Ascending aorta (tissue), 2 donors: ENCODE data around the gene SYNGR3. TPM values are rescaled to one million over a fixed set of nuclear protein-coding genes. Genes with fewer than 3 reads are reported as not detected.

ENCODE experiments used
- DNase-seq, 2 donors: peaks; one replicate each; pipeline ENCODE4 v3.0.0-alpha.2; 2019; ENCODE audit warnings: low spot score in 2 of 2
- H3K27ac ChIP-seq, 2 donors: fragments of 200-600 bp; sonication (generic); one replicate each; pipeline ENCODE4 v1.5.1; 2016 to 2017; ENCODE audit warnings: mild to moderate bottlenecking in 1 of 2
- H3K27me3 ChIP-seq: fragments of 200-600 bp; sonication (generic); one replicate; pipeline ENCODE4 v1.5.1; 2017
- H3K36me3 ChIP-seq, 2 donors: fragments of 200-600 bp; sonication (generic); one replicate each; pipeline ENCODE4 v1.5.1; 2016
- H3K4me1 ChIP-seq, 2 donors: fragments of 200-600 bp; sonication (generic); one replicate each; pipeline ENCODE4 v1.5.1; 2016 to 2017; ENCODE audit warnings: mild to moderate bottlenecking in 1 of 2
- H3K4me3 ChIP-seq, 2 donors: fragments of 200-600 bp; sonication (generic); one replicate each; pipeline ENCODE4 v1.5.1; 2016 to 2017; ENCODE audit warnings: mild to moderate bottlenecking in 1 of 2
- H3K9me3 ChIP-seq, 2 donors: fragments of 200-600 bp; sonication (generic); one replicate each; pipeline ENCODE4 v1.5.1; 2016
- CTCF ChIP-seq, 3 experiments: fragments of 200-600 bp in 2 of 3; fragments of 450-650 bp in 1 of 3; sonication (generic) in 2 of 3; IDR thresholded peaks; one replicate each; pipeline ENCODE4 v1.5.1; 2016 to 2019; ENCODE audit warnings: antibody characterized with exemption in 3 of 3, mild to moderate bottlenecking in 1 of 3, moderate library complexity in 1 of 3
- intact Hi-C: fragments of 100-400 bp; cut with DNase I; formaldehyde crosslinking; loops from one replicate; pipeline ENCODE4 v1.15.1; 2023
- total RNA-seq: library from RNA; depleted of rRNA; stranded (reverse); fragments of >200 nt; gene quantifications from one replicate; pipeline ENCODE4 v1.1.0, GENCODE V29; 2016

The SYNGR3 gene
- total RNA-seq, 1 donor from 2014 or later = 0.32 TPM

DNA sequence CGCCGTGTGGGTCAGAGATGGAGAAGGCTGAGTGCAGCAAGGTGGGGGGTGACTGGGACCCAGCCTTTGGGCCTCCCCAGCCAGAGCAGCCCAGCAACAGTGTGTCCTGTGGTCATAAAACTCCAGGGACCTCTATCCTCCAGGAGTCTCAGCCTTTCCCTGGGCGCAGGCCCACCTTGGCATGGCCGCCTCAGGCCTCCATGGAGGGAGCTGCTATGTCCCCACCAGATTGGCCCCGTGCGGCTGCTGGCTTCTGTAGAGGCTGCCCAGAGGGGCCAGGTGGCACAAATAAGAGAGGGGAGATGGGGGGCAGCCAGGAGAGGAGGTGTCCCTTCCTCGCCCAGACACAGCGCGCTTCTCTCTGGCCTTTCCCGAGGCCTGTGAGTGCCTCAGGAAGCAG, 2.6 kb upstream of the SYNGR3 start:
- Histone ChIP-seq H3K4me1 (peaks cover 19 to 34% of the 10 kb centered on the region in 2 donors), H3K27me3 (peaks cover 16% of the 10 kb centered on the region), H3K4me3 (no peak overlapping the region), H3K36me3 (peaks cover 14 to 16% of the 10 kb centered on the region in 2 donors), H3K27ac (no peak overlapping the region), H3K9me3 (no peaks in the 10 kb centered on the region)
- intact Hi-C loops = no loop called here
- no peak for DNase-seq
- TF ChIP-seq CTCF (IDR thresholded peaks at IDR 0.05) = no peak

- no peak for DNase-seq
- Histone ChIP-seq H3K4me3 (peak overlapping the region in 1 of 2 donors; percentile 39), H3K4me1 (peaks cover 16 to 30% of the 10 kb centered on the region in 2 donors), H3K36me3 (peaks cover 14 to 16% of the 10 kb centered on the region in 2 donors), H3K9me3 (no peaks in the 10 kb centered on the region), H3K27me3 (peaks cover 16% of the 10 kb centered on the region), H3K27ac (no peak overlapping the region)
- intact Hi-C loops = no loop called here
- TF ChIP-seq CTCF (IDR thresholded peaks at IDR 0.05) = no peak
Measured at GRCh38 chr16:1990101-1990350, 256 bp downstream of the SYNGR3 start.

DNA sequence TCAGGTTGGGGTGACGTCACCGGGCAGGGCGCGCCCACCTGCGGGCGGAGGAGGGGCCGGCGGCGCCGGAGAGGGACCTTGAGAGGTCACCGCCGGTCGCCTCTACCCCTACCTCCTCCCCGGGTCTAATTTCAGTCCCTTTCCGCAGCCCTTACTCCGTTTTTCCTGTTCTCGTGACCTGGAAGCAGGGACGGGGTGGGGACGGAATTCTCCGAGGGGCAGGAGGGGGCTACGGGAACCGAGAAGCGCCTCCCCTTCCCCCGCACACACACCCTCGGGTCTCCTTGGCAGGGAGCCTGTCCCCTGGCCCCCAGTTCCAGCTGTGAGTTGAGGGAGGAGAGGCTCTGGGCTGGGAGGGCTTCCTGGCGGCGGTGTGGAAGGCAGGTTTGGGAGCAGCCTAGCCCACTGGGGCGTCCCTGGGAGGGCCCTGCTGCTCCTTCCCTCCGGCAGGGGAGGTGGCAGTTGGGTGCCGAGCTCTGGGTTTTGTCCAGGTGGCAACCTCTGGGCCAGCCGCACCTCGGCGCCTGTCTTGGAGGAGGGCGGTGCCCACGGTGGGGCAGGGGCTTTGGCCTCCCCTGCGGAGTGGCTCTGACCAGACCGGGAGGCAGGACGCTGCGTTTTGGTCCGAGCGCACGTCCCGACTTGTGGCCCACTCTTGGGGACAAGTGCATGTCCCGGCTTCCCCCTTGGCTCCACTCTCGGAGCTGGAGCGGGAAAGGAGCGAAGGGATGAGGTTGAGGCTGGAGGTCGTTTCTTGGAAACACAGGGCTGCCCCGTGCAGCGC, 773 bp downstream of the SYNGR3 start:
- Histone ChIP-seq H3K27me3 (peaks cover 16% of the 10 kb centered on the region), H3K27ac (no peak overlapping the region), H3K36me3 (peaks cover 11 to 13% of the 10 kb centered on the region in 2 donors), H3K4me1 (peaks cover 13 to 25% of the 10 kb centered on the region in 2 donors), H3K9me3 (no peaks in the 10 kb centered on the region), H3K4me3 (peak overlapping the region in 1 of 2 donors; percentile 39)
- DNase-seq = no peak
- intact Hi-C loops = no loop called here
- no peak for TF ChIP-seq CTCF (IDR thresholded peaks at IDR 0.05)

DNA sequence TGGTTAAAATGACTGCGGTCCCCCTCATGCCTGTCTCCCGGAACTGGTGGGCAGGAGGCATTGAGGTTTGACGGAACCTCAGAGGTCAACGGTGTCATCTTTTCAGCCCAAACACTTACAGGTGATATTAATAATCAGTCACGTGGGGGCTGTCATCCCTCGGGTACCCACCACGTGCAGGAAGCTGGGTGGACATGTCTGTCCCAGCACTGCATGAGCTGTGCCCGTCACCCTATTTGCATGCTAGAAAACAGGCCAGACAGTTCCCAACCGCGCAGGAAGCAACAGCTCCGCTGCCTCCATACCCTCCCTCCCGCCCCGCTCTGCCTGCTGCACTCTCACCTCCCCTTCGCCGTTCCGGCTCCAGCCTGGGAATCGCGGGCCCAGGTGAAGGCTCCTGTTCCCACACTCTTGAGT, 1.4 kb downstream of the SYNGR3 start:
- no peak for DNase-seq
- Histone ChIP-seq H3K4me3 (peak overlapping the region in 1 of 2 donors; percentile 39), H3K9me3 (no peaks in the 10 kb centered on the region), H3K27me3 (peaks cover 16% of the 10 kb centered on the region), H3K36me3 (peaks cover 5 to 7% of the 10 kb centered on the region in 2 donors), H3K27ac (no peak overlapping the region), H3K4me1 (peaks cover 13 to 23% of the 10 kb centered on the region in 2 donors)
- no peak for TF ChIP-seq CTCF (IDR thresholded peaks at IDR 0.05)
- intact Hi-C loops = no loop called here

DNA sequence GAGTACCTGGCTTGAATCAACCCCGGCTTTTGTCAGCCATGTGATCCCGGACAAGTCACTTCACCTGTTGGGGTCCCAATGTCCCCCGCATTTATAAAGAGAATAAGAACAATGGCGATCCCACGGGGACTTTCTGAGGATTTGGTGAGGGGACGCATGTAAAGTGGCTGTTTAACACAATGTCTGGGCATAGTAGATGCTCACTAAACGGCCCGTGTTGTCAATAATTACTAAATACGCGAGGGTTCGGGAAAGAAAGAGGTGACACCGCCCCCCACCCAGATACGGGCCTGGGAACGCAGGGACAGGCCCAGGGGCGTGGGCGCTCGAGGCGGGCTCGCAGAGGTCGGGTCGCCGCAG, 1.8 kb downstream of the SYNGR3 start:
- H3K4me3 ChIP-seq = peak overlapping the region; percentile 54 to 65
- no peak for TF ChIP-seq CTCF (IDR thresholded peaks at IDR 0.05)
- H3K27ac ChIP-seq = no peak overlapping the region
- peaks cover 16% of the 10 kb centered on the region for H3K27me3 ChIP-seq
- intact Hi-C loops = no loop called here
- DNase-seq = no peak
- peaks cover 13 to 23% of the 10 kb centered on the region in 2 donors for H3K4me1 ChIP-seq
- peaks cover under 1 to 3% of the 10 kb centered on the region in 2 donors for H3K36me3 ChIP-seq
- H3K9me3 ChIP-seq = no peaks in the 10 kb centered on the region
